GM23248 (cell line): ENCODE data around the gene PERCC1. TPM values are rescaled to one million over a fixed set of nuclear protein-coding genes. Genes with fewer than 3 reads are reported as not detected.

Source experiments
- DNase-seq: peaks from one replicate; pipeline ENCODE4 v3.0.0-alpha.2; 2015
- H2AFZ ChIP-seq: fragments of 200-600 bp; sonication (generic); 2 replicates; pipeline ENCODE4 v1.6.1; 2016; ENCODE audit warnings: antibody characterized with exemption
- H3F3A ChIP-seq: fragments of 200-600 bp; sonication (generic); 2 replicates; pipeline ENCODE4 v1.6.1; 2016; ENCODE audit warnings: mild to moderate bottlenecking, antibody characterized with exemption, mixed run types; ENCODE audit not compliant: insufficient read depth
- H3K27ac ChIP-seq: fragments of 200-600 bp; sonication (generic); 2 replicates; pipeline ENCODE4 v1.5.1; 2016; ENCODE audit warnings: mild to moderate bottlenecking
- H3K27me3 ChIP-seq: fragments of 200-600 bp; sonication (generic); replicated peaks from 2 replicates; pipeline ENCODE4 v1.6.1; 2016; ENCODE audit warnings: mild to moderate bottlenecking; ENCODE audit not compliant: insufficient read depth
- H3K36me3 ChIP-seq: fragments of 200-600 bp; sonication (generic); 2 replicates; pipeline ENCODE4 v1.6.1; 2016; ENCODE audit warnings: low read depth, mild to moderate bottlenecking
- H3K4me1 ChIP-seq: fragments of 200-600 bp; sonication (generic); 2 replicates; pipeline ENCODE4 v1.6.1; 2016; ENCODE audit warnings: mild to moderate bottlenecking; ENCODE audit not compliant: insufficient read depth
- H3K4me2 ChIP-seq: fragments of 200-600 bp; sonication (generic); one replicate; pipeline ENCODE4 v1.6.1; 2016; ENCODE audit warnings: mild to moderate bottlenecking; ENCODE audit not compliant: unreplicated experiment
- H3K4me3 ChIP-seq: fragments of 200-600 bp; sonication (generic); 2 replicates; pipeline ENCODE4 v1.5.1; 2016; ENCODE audit warnings: mild to moderate bottlenecking
- H3K79me2 ChIP-seq: fragments of 200-600 bp; sonication (generic); 2 replicates; pipeline ENCODE4 v1.6.1; 2016; ENCODE audit warnings: mild to moderate bottlenecking; ENCODE audit not compliant: insufficient read depth
- H3K9ac ChIP-seq: fragments of 200-600 bp; sonication (generic); 2 replicates; pipeline ENCODE4 v1.6.1; 2016; ENCODE audit warnings: mild to moderate bottlenecking
- H3K9me2 ChIP-seq: fragments of 200-600 bp; sonication (generic); 2 replicates; pipeline ENCODE4 v1.6.1; 2016; ENCODE audit warnings: mixed run types, mild to moderate bottlenecking, moderate library complexity; ENCODE audit not compliant: insufficient read depth
- H3K9me3 ChIP-seq: fragments of 200-600 bp; sonication (generic); one replicate; pipeline ENCODE4 v1.6.1; 2017; ENCODE audit warnings: low read depth
- H4K20me1 ChIP-seq: fragments of 200-600 bp; sonication (generic); 2 replicates; pipeline ENCODE4 v1.6.0; 2016; ENCODE audit not compliant: insufficient read depth
- EZH2 ChIP-seq: fragments of 200-600 bp; sonication (generic); IDR thresholded peaks from 2 replicates; pipeline ENCODE4 v1.6.1; 2018; ENCODE audit warnings: antibody characterized with exemption, mild to moderate bottlenecking; ENCODE audit not compliant: insufficient read depth, poor library complexity, severe bottlenecking
- EZH2phosphoT487 ChIP-seq: fragments of 200-600 bp; sonication (generic); IDR thresholded peaks from 2 replicates; pipeline ENCODE4 v1.6.1; 2018; ENCODE audit warnings: antibody characterized with exemption, moderate library complexity, mild to moderate bottlenecking, low read depth; ENCODE audit not compliant: insufficient read depth
- WGBS, 2 experiments: methylation state at CpG; one replicate each; pipeline ENCODE4 v1.1.6; 2015 to 2017; ENCODE audit warnings: low lambda C conversion rate in 2 of 2, low coverage in 1 of 2; ENCODE audit errors: missing lambda C conversion rate in 2 of 2; 5-methylcytosine and 5-hydroxymethylcytosine counted together
- in situ Hi-C: fragments of 300-500 bp; cut with MboI; formaldehyde crosslinking; loops from 2 replicates; pipeline ENCODE4 v1.15.0; 2020
- polyA plus RNA-seq: library from polyadenylated mRNA; unstranded; fragments of >200 nt; fragmentation: Nextera tagmentation; extraction: Ambion mirVana; gene quantifications from 2 replicates; pipeline ENCODE4 v1.2.1, GENCODE V29; 2016
- total RNA-seq: library from RNA; depleted of rRNA; stranded (reverse); fragments of >200 nt; shearing (Covaris generic); gene quantifications from 2 replicates; pipeline ENCODE4 v1.2.3, GENCODE V29; 2014

PERCC1 gene
- total and polyA plus RNA-seq, 2 experiments from 2014 or later = not detected

DNA sequence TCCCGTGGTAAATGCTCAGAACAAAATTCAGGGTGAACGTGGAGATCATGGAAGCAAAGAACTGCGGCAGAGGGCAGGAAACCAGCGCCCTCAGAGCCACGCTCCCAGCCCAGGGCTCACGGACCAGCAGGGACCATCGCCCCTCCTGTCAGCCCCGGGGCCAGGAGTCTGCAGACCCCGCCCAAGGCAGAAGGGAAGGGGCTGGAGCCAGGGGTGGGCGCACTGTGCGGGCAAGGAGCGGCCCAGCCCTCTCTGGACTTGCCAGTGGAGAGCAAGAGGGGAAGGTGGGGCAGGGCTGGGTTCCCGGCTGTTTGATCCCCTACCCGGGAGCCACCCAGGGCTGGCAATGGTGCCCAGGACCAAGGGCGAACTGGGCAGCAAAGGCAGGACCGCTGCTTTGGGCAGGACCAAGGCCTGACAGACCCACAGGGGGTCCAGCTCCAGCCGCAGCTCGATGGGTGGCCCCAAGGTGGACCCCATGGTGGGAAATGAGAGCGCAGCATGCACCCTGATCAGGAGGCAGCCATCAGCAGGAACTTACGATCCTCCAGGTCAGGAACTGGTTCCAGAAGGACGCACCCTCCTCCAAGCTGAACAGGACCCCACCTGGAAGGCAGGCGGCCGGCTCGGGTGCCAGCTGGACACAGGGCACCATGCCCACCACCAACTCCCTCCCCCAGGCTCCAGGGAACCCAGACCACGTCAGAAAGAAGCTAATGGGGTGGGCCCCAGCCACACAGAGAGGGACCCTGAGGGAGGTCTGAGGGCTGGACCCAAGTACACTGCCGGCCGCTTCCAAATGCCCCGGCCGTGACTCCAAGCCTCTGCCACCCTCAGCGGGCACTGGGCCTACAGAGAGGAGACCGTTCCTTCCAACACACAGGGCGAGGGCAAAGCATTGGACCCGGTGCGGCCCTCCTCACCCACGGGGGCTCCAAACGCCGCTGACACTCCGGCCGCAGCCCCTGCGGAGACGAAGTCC is 24.6 kb downstream of the PERCC1 start:
- H3K4me1 ChIP-seq = no peaks in the 10 kb centered on the region
- H3F3A ChIP-seq = no peaks in the 10 kb centered on the region
- in situ Hi-C loops = no loop called here
- no peaks in the 10 kb centered on the region for H3K36me3 ChIP-seq
- no peak overlapping the region for H3K4me2 ChIP-seq
- no peaks in the 10 kb centered on the region for H3K9me2 ChIP-seq
- no peak overlapping the region for H3K27ac ChIP-seq
- no peak overlapping the region for H3K4me3 ChIP-seq
- no peak for DNase-seq
- TF ChIP-seq EZH2 = no peak
- TF ChIP-seq EZH2phosphoT487 = no peak
- H3K9ac ChIP-seq = no peak overlapping the region
- H4K20me1 ChIP-seq = no peaks in the 10 kb centered on the region
- H2AFZ ChIP-seq = no peak overlapping the region
- WGBS, 2 experiments = 94 to 95% methylated on average over 39 to 41 of the region's 41 CpGs
- H3K27me3 ChIP-seq = no peaks in the 10 kb centered on the region
- no peaks in the 10 kb centered on the region for H3K79me2 ChIP-seq
- no peaks in the 10 kb centered on the region for H3K9me3 ChIP-seq

GRCh38 chr16:1456951-1457350 is 26.1 kb downstream of the PERCC1 start:
- Histone ChIP-seq H3K9me3 (no peaks in the 10 kb centered on the region), H3K9ac (no peak overlapping the region), H3K36me3 (no peaks in the 10 kb centered on the region), H3K4me2 (no peak overlapping the region), H4K20me1 (no peaks in the 10 kb centered on the region), H3K27ac (no peak overlapping the region), H3K4me1 (no peaks in the 10 kb centered on the region), H3F3A (no peaks in the 10 kb centered on the region), H3K4me3 (no peak overlapping the region), H3K9me2 (no peaks in the 10 kb centered on the region), H3K27me3 (no peaks in the 10 kb centered on the region), H2AFZ (no peak overlapping the region), H3K79me2 (no peaks in the 10 kb centered on the region)
- 87 to 89% methylated on average over 15 to 16 of the region's 16 CpGs for WGBS, 2 experiments
- DNase-seq = no peak
- in situ Hi-C loops = no loop called here
- TF ChIP-seq EZH2phosphoT487 (no peak), EZH2 (no peak)

DNA sequence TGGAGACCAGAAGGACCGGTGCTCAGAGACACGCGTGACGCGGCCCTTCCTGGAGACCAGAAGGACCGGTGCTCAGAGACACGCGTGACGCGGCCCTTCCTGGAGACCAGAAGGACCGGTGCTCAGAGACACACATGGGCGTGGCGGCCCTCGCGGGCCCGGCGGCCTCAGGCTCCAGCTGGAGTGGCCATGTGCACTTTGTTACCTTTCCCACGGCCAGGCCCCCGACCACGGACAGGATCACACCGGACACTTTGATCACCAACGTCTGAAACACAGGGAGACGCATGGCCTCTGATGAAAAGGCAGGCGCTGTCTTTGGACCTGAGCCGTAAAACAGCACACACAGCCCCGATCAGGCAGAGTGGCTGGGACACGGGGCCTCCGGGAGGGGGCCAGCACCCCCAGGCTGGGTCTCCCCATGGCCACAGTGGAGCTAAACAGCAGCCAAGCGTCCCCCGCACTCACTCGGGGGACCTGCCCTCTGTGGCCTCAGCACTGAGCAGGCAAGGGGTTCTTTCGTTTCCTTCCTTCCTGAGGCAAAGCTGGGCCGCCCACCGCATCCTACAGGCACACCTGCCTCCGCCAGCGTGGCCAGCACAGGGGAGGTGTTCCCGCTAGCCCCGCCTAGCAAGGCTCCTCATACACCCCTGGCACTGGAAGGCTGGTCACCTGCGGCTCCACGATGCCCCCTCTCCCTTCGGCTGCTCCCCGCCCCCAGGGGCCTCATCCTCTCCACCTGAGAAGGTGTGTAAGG is 26.8 kb downstream of the PERCC1 start:
- no peak for TF ChIP-seq EZH2phosphoT487
- no peak for TF ChIP-seq EZH2
- Histone ChIP-seq H3K79me2 (no peaks in the 10 kb centered on the region), H3K9me3 (no peaks in the 10 kb centered on the region), H3K27ac (no peak overlapping the region), H3K4me1 (no peaks in the 10 kb centered on the region), H3K4me2 (no peak overlapping the region), H3F3A (no peaks in the 10 kb centered on the region), H3K9me2 (no peaks in the 10 kb centered on the region), H4K20me1 (no peaks in the 10 kb centered on the region), H3K27me3 (no peaks in the 10 kb centered on the region), H3K4me3 (no peak overlapping the region), H3K9ac (no peak overlapping the region), H2AFZ (no peak overlapping the region), H3K36me3 (no peaks in the 10 kb centered on the region)
- DNase-seq = no peak
- in situ Hi-C loops = no loop called here
- WGBS, 2 experiments = 92 to 93% methylated on average over 29 to 42 of the region's 42 CpGs

- H3K36me3 ChIP-seq = no peaks in the 10 kb centered on the region
- H3K4me3 ChIP-seq = no peak overlapping the region
- no peaks in the 10 kb centered on the region for H3K27me3 ChIP-seq
- H3F3A ChIP-seq = no peaks in the 10 kb centered on the region
- no peaks in the 10 kb centered on the region for H3K79me2 ChIP-seq
- no peak for TF ChIP-seq EZH2
- TF ChIP-seq EZH2phosphoT487 = no peak
- WGBS, 2 experiments = 92 to 94% methylated on average over 26 of the region's 26 CpGs
- no peaks in the 10 kb centered on the region for H4K20me1 ChIP-seq
- in situ Hi-C loops = no loop called here
- no peak overlapping the region for H2AFZ ChIP-seq
- DNase-seq = peak; percentile 56
- H3K4me2 ChIP-seq = no peak overlapping the region
- no peaks in the 10 kb centered on the region for H3K4me1 ChIP-seq
- no peaks in the 10 kb centered on the region for H3K9me3 ChIP-seq
- H3K9ac ChIP-seq = no peak overlapping the region
- no peak overlapping the region for H3K27ac ChIP-seq
- H3K9me2 ChIP-seq = no peaks in the 10 kb centered on the region
These were observed 27.6 kb downstream of the PERCC1 start for GRCh38 chr16:1458336-1458976.
